ENCODE data around the gene BPIFB4.
"Not testable (repeated sequence)": the region's sequence is repeated elsewhere in the genome, so short reads cannot be mapped to it uniquely, and the experiment has no call there.

BPIFB4 gene

GRCh38 chr20:33042983-33043730 is 36.3 kb upstream of the BPIFB4 start:
- Histone ChIP-seq H3K27ac (ENCODE audit: low read depth, low read length) (no peak overlapping the region), H3K27me3 (ENCODE audit: insufficient read depth, low read length, poor library complexity) (no peaks in the 10 kb centered on the region), H3K4me1 (ENCODE audit: control insufficient read depth, low read depth, low read length) (no peaks in the 10 kb centered on the region), H2BK120ac (ENCODE audit: low read depth, low read length) (no peak overlapping the region), H3K79me1 (ENCODE audit: low read length) (no peaks in the 10 kb centered on the region), H4K8ac (ENCODE audit: low read depth, low read length) (no peak overlapping the region), H3K4ac (ENCODE audit: low read depth, low read length) (no peak overlapping the region), H3K23ac (ENCODE audit: low read length) (no peak overlapping the region), H3K9ac (ENCODE audit: low read length) (no peak overlapping the region), H2AK5ac (ENCODE audit: low read length) (no peak overlapping the region), H3K36me3 (ENCODE audit: control insufficient read depth, insufficient read depth, low read length) (no peaks in the 10 kb centered on the region), H4K5ac (ENCODE audit: low read length) (no peak overlapping the region), H3K79me2 (ENCODE audit: control insufficient read depth, insufficient read depth, low read length) (no peaks in the 10 kb centered on the region), H3K18ac (ENCODE audit: low read length) (no peak overlapping the region), H3K56ac (ENCODE audit: low read length) (no peak overlapping the region), H2BK5ac (ENCODE audit: low read length) (no peak overlapping the region), H2BK15ac (replicated peaks; ENCODE audit: low read depth) (no peak overlapping the region), H3K4me3 (ENCODE audit: low read length) (no peak overlapping the region), H3K4me2 (ENCODE audit: low read length) (no peak overlapping the region)
- no CpG with 5 or more reads among the region's 2 CpGs for WGBS (ENCODE audit: extremely low coverage, insufficient coverage, low lambda C conversion rate)
- DNase-seq, result no peak

- Histone ChIP-seq H2AK5ac (ENCODE audit: low read length) (no peak overlapping the region), H4K5ac (ENCODE audit: low read length) (no peak overlapping the region), H3K27me3 (ENCODE audit: insufficient read depth, low read length, poor library complexity) (no peaks in the 10 kb centered on the region), H3K27ac (ENCODE audit: low read depth, low read length) (no peak overlapping the region), H3K4ac (ENCODE audit: low read depth, low read length) (no peak overlapping the region), H2BK5ac (ENCODE audit: low read length) (no peak overlapping the region), H3K79me2 (ENCODE audit: control insufficient read depth, insufficient read depth, low read length) (no peaks in the 10 kb centered on the region), H3K4me2 (ENCODE audit: low read length) (no peak overlapping the region), H3K23ac (ENCODE audit: low read length) (no peak overlapping the region), H3K18ac (ENCODE audit: low read length) (no peak overlapping the region), H3K4me1 (ENCODE audit: control insufficient read depth, low read depth, low read length) (no peaks in the 10 kb centered on the region), H3K36me3 (ENCODE audit: control insufficient read depth, insufficient read depth, low read length) (no peaks in the 10 kb centered on the region), H3K56ac (ENCODE audit: low read length) (no peak overlapping the region), H3K9ac (ENCODE audit: low read length) (no peak overlapping the region), H3K79me1 (ENCODE audit: low read length) (no peaks in the 10 kb centered on the region), H3K4me3 (ENCODE audit: low read length) (no peak overlapping the region), H4K8ac (ENCODE audit: low read depth, low read length) (no peak overlapping the region), H2BK120ac (ENCODE audit: low read depth, low read length) (no peak overlapping the region), H2BK15ac (replicated peaks; ENCODE audit: low read depth) (no peak overlapping the region)
- WGBS (ENCODE audit: extremely low coverage, insufficient coverage, low lambda C conversion rate), result no CpG with 5 or more reads among the region's 1 CpG
- no peak for DNase-seq
Measured at GRCh38 chr20:33043731-33044181, 35.7 kb upstream of the BPIFB4 start.

GRCh38 chr20:33045129-33045721 is 34.2 kb upstream of the BPIFB4 start:
- H3K27ac ChIP-seq (ENCODE audit: low read depth, low read length); H3K56ac ChIP-seq (ENCODE audit: low read length); H2BK15ac ChIP-seq (replicated peaks; ENCODE audit: low read depth); H4K8ac ChIP-seq (ENCODE audit: low read depth, low read length); H3K36me3 ChIP-seq (ENCODE audit: control insufficient read depth, insufficient read depth, low read length); H2BK5ac ChIP-seq (ENCODE audit: low read length); H3K9ac ChIP-seq (ENCODE audit: low read length); H3K23ac ChIP-seq (ENCODE audit: low read length); H3K4ac ChIP-seq (ENCODE audit: low read depth, low read length); DNase-seq; H3K4me1 ChIP-seq (ENCODE audit: control insufficient read depth, low read depth, low read length); H3K27me3 ChIP-seq (ENCODE audit: insufficient read depth, low read length, poor library complexity); H2BK120ac ChIP-seq (ENCODE audit: low read depth, low read length); H3K79me2 ChIP-seq (ENCODE audit: control insufficient read depth, insufficient read depth, low read length); H3K18ac ChIP-seq (ENCODE audit: low read length); H3K79me1 ChIP-seq (ENCODE audit: low read length); H2AK5ac ChIP-seq (ENCODE audit: low read length); H4K5ac ChIP-seq (ENCODE audit: low read length); H3K4me3 ChIP-seq (ENCODE audit: low read length); H3K4me2 ChIP-seq (ENCODE audit: low read length): not testable (repeated sequence)
- no CpG with 5 or more reads among the region's 15 CpGs for WGBS (ENCODE audit: extremely low coverage, insufficient coverage, low lambda C conversion rate)

GRCh38 chr20:33046412-33046811 is 33.0 kb upstream of the BPIFB4 start:
- no peak overlapping the region for H3K4me3 ChIP-seq (ENCODE audit: low read length)
- no peak overlapping the region for H3K18ac ChIP-seq (ENCODE audit: low read length)
- no peak overlapping the region for H3K4me2 ChIP-seq (ENCODE audit: low read length)
- H2BK120ac ChIP-seq (ENCODE audit: low read depth, low read length), result no peak overlapping the region
- no peak overlapping the region for H2BK5ac ChIP-seq (ENCODE audit: low read length)
- no peak overlapping the region for H4K5ac ChIP-seq (ENCODE audit: low read length)
- no CpG with 5 or more reads among the region's 3 CpGs for WGBS (ENCODE audit: extremely low coverage, insufficient coverage, low lambda C conversion rate)
- H3K23ac ChIP-seq (ENCODE audit: low read length), result no peak overlapping the region
- H2AK5ac ChIP-seq (ENCODE audit: low read length), result no peak overlapping the region
- H3K4me1 ChIP-seq (ENCODE audit: control insufficient read depth, low read depth, low read length), result no peaks in the 10 kb centered on the region
- H3K36me3 ChIP-seq (ENCODE audit: control insufficient read depth, insufficient read depth, low read length), result no peaks in the 10 kb centered on the region
- no peak overlapping the region for H3K27ac ChIP-seq (ENCODE audit: low read depth, low read length)
- no peaks in the 10 kb centered on the region for H3K27me3 ChIP-seq (ENCODE audit: insufficient read depth, low read length, poor library complexity)
- H3K56ac ChIP-seq (ENCODE audit: low read length), result no peak overlapping the region
- H2BK15ac ChIP-seq (replicated peaks; ENCODE audit: low read depth), result no peak overlapping the region
- no peaks in the 10 kb centered on the region for H3K79me2 ChIP-seq (ENCODE audit: control insufficient read depth, insufficient read depth, low read length)
- H3K4ac ChIP-seq (ENCODE audit: low read depth, low read length), result no peak overlapping the region
- H3K9ac ChIP-seq (ENCODE audit: low read length), result no peak overlapping the region
- no peak for DNase-seq
- H4K8ac ChIP-seq (ENCODE audit: low read depth, low read length), result no peak overlapping the region
- no peaks in the 10 kb centered on the region for H3K79me1 ChIP-seq (ENCODE audit: low read length)

- Histone ChIP-seq H3K36me3 (ENCODE audit: control insufficient read depth, insufficient read depth, low read length) (no peaks in the 10 kb centered on the region), H2AK5ac (ENCODE audit: low read length) (no peak overlapping the region), H3K4me2 (ENCODE audit: low read length) (no peak overlapping the region), H4K5ac (ENCODE audit: low read length) (no peak overlapping the region), H2BK15ac (replicated peaks; ENCODE audit: low read depth) (no peak overlapping the region), H3K4ac (ENCODE audit: low read depth, low read length) (no peak overlapping the region), H3K23ac (ENCODE audit: low read length) (no peak overlapping the region), H3K4me1 (ENCODE audit: control insufficient read depth, low read depth, low read length) (no peaks in the 10 kb centered on the region), H2BK5ac (ENCODE audit: low read length) (no peak overlapping the region), H2BK120ac (ENCODE audit: low read depth, low read length) (no peak overlapping the region), H3K4me3 (ENCODE audit: low read length) (no peak overlapping the region), H3K18ac (ENCODE audit: low read length) (no peak overlapping the region), H3K9ac (ENCODE audit: low read length) (no peak overlapping the region), H3K56ac (ENCODE audit: low read length) (no peak overlapping the region), H3K79me1 (ENCODE audit: low read length) (no peaks in the 10 kb centered on the region), H3K27ac (ENCODE audit: low read depth, low read length) (no peak overlapping the region), H3K79me2 (ENCODE audit: control insufficient read depth, insufficient read depth, low read length) (no peaks in the 10 kb centered on the region), H3K27me3 (ENCODE audit: insufficient read depth, low read length, poor library complexity) (no peaks in the 10 kb centered on the region), H4K8ac (ENCODE audit: low read depth, low read length) (no peak overlapping the region)
- no peak for DNase-seq
- WGBS (ENCODE audit: extremely low coverage, insufficient coverage, low lambda C conversion rate), result no CpG with 5 or more reads among the region's 4 CpGs
Measured at GRCh38 chr20:33051333-33051732, 28.1 kb upstream of the BPIFB4 start.
